IPS-20b (cell line): Measurements from ENCODE around the gene CLDN18.
A peak's percentile ranks its signal among the peaks of the same experiment; 100 is the strongest.

Experiments
- H3K27ac ChIP-seq: one replicate; pipeline ENCODE4 v1.5.1; 2013; ENCODE audit warnings: low read length
- H3K27me3 ChIP-seq: 2 replicates; pipeline ENCODE4 v1.6.1; 2013; ENCODE audit warnings: mild to moderate bottlenecking, low read length, inconsistent platforms; ENCODE audit not compliant: insufficient read depth
- H3K36me3 ChIP-seq: 2 replicates; pipeline ENCODE4 v1.6.1; 2013; ENCODE audit warnings: low read depth, mild to moderate bottlenecking, inconsistent platforms, low read length, moderate library complexity; ENCODE audit not compliant: insufficient read depth
- H3K4me1 ChIP-seq: 2 replicates; pipeline ENCODE4 v1.6.1; 2013; ENCODE audit warnings: mild to moderate bottlenecking, control low read depth, inconsistent platforms, low read length, moderate library complexity; ENCODE audit not compliant: insufficient read depth
- H3K4me3 ChIP-seq: 2 replicates; pipeline ENCODE4 v1.5.1; 2013; ENCODE audit warnings: mild to moderate bottlenecking, low read length, inconsistent platforms
- H3K9ac ChIP-seq: 2 replicates; pipeline ENCODE4 v1.6.1; 2013; ENCODE audit warnings: low read depth, mild to moderate bottlenecking, inconsistent platforms, low read length, moderate library complexity
- H3K9me3 ChIP-seq: 2 replicates; pipeline ENCODE4 v1.6.1; 2013; ENCODE audit warnings: mild to moderate bottlenecking, low read depth, low read length, inconsistent platforms; ENCODE audit not compliant: insufficient read depth

The CLDN18 gene

DNA sequence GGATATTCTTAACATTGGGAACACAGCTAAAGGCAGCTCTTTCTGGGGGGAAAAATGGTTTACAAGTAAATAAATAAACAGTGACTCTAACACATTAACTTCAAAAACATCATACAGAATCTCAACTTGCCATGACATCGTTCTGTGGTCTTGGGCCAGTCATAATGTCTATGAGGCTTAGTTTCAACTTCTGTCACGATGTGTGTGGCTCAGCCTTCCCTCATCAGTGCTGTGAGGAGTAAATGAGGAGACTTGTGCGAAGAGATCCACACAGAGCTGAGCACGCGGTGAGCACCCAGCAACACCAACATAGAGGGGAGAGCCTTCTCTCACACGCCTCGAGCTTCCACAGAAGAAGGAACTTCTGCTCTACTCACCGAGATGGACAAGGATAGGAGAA is 56.4 kb downstream of the CLDN18 start:
- Histone ChIP-seq H3K4me1 (no peaks in the 10 kb centered on the region), H3K9me3 (no peaks in the 10 kb centered on the region), H3K36me3 (peaks cover 75% of the 10 kb centered on the region), H3K27me3 (no peaks in the 10 kb centered on the region), H3K4me3 (no peak overlapping the region), H3K27ac (no peak overlapping the region), H3K9ac (no peak overlapping the region)

DNA sequence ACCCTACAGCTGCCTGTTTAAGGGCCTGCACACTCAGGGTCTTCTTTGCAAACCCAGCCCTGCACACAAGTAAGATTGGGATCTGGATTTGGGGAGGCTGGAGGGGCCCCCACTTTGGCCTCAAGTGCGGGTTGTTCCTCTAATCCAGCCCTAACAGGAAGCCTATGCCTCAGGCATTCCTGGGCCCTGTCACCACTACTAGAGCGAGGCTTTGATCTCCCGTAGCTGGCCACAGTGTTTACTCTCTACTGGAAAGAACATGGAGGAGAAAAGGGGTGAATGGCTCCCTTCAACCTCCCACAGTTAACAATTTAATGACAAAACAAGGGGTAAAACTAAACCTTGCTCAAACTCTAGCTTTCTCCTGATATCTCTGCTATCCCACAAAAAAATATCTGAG is 57.0 kb downstream of the CLDN18 start:
- H3K36me3 ChIP-seq = peaks cover 72% of the 10 kb centered on the region
- no peaks in the 10 kb centered on the region for H3K27me3 ChIP-seq
- no peak overlapping the region for H3K9ac ChIP-seq
- no peak overlapping the region for H3K4me3 ChIP-seq
- no peaks in the 10 kb centered on the region for H3K4me1 ChIP-seq
- no peak overlapping the region for H3K27ac ChIP-seq
- H3K9me3 ChIP-seq = no peaks in the 10 kb centered on the region

DNA sequence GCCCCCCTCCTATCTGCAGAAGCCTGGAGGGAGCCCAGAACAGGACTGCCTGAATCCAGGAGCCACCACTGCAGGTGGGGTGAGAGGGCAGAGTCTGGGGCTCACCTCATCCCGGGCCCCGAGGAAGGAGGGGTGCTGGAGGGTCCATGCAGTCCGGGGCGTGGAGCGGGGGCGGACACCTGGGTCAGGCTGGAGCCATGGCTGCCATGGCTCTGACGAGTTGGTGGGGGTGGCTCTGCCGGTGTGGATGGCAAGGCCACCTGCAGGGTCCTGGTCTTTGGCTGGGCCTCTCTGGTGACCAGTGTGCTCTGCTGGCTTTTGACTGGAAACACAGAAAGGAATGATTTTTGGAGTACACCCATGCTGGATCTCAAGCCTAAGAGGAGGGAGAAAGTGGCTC is 58.1 kb downstream of the CLDN18 start:
- H3K9me3 ChIP-seq = no peaks in the 10 kb centered on the region
- H3K9ac ChIP-seq = no peak overlapping the region
- H3K36me3 ChIP-seq = peaks cover 62% of the 10 kb centered on the region
- no peak overlapping the region for H3K4me3 ChIP-seq
- no peaks in the 10 kb centered on the region; the same call in 1 of the 2 replicates for H3K4me1 ChIP-seq
- no peak overlapping the region for H3K27ac ChIP-seq
- no peaks in the 10 kb centered on the region for H3K27me3 ChIP-seq

DNA sequence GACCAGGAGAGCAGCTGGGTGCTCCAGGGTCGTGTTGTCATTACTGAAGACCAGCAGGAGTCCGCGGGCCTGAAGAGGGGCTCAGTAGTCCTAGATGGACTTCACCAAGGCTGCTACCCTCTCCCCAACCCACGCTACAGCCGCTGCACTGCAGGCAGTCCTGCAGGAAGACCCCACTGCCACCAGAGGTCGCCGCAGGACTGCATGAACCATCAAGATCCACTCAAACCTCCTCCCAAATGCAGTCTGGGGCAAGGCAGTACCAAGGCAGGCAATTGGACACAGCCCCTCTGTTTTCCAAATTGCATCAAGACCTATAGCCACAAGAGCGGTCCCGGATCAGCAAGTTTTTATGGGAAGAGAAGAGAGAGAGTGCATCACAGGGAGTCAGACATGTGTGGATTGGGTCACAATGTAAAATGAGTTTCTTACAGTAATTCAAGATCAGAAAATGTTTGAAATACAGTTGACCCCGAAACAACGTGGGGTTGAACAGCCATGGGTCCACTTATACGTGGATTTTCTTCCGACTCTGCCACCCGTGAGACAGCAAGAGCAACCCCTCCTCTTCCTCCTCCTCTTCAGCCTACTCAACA is 58.7 kb downstream of the CLDN18 start:
- H3K9ac ChIP-seq = no peak overlapping the region
- no peaks in the 10 kb centered on the region for H3K27me3 ChIP-seq
- peaks cover 55% of the 10 kb centered on the region for H3K36me3 ChIP-seq
- no peaks in the 10 kb centered on the region for H3K9me3 ChIP-seq
- H3K4me1 ChIP-seq = no peaks in the 10 kb centered on the region; the same call in 1 of the 2 replicates
- no peak overlapping the region for H3K4me3 ChIP-seq
- H3K27ac ChIP-seq = no peak overlapping the region

DNA sequence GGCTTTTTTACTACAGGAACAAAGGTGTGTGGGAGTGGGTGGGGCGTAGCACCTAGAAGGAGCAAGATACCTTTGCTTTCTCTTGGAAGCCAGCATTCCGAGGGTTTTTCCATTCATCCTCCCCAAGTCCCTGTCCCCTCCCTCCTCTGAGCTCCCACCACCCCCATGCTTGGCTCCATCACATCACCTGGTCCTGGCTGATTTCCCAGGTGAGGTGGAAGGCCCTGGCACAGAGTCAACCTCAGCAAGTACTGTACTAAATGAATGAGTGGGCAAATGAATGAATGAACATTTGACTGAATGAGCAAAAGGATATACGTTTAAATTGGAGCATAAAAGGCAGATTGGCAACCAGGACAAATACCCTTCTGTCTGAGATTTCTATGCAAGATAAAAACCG is 60.0 kb downstream of the CLDN18 start:
- Histone ChIP-seq H3K27me3 (no peaks in the 10 kb centered on the region), H3K9ac (no peak overlapping the region), H3K4me1 (no peaks in the 10 kb centered on the region; the same call in 1 of the 2 replicates), H3K36me3 (peaks cover 42% of the 10 kb centered on the region), H3K27ac (no peak overlapping the region), H3K9me3 (no peaks in the 10 kb centered on the region), H3K4me3 (no peak overlapping the region)

DNA sequence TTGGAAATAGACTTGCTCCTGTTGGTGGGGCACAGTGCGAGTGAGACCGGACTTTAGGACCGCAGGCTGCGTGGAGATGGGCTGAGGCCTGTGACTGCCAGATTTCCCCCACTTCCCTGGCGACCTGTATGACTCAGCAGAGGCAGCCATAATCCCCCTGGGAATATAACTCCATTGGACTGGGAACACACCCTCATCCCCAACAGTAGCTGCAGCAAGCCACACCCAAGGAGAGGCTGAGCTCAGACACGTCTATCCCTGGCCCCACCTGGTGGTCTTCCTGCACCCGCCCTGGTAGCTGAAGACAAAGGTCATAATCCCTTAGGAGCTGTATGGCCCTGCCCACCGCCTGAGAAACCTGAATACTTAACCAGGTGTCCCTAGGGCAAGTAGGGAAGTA is 62.8 kb downstream of the CLDN18 start:
- Histone ChIP-seq H3K4me3 (no peak overlapping the region), H3K4me1 (no peaks in the 10 kb centered on the region; the same call in 1 of the 2 replicates), H3K27ac (no peak overlapping the region), H3K9me3 (no peaks in the 10 kb centered on the region), H3K36me3 (peaks cover 33% of the 10 kb centered on the region), H3K9ac (peak overlapping the region; percentile 36; the same call in 1 of the 2 replicates), H3K27me3 (no peaks in the 10 kb centered on the region)

DNA sequence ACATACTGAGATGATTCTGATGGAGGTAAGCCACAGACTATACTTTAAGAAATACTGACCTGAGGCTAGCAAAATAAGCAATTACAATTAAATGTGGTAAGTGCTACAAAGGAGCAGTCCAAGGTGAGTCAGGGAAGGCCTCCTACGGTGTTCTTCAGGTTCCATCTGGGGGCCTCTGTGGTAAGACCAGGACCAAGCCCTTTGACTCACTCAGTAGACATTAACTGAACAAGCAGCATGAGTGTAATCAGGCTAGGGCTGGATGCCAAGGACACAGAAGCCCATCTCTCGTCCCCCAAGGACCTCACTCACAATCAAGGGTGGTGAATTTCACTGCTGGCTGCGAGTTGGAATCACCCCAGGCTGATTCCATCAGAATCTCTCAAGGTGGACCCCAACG is 68.1 kb downstream of the CLDN18 start:
- H3K4me3 ChIP-seq = no peak overlapping the region
- H3K9me3 ChIP-seq = no peaks in the 10 kb centered on the region
- no peak overlapping the region for H3K27ac ChIP-seq
- no peaks in the 10 kb centered on the region; the same call in 1 of the 2 replicates for H3K4me1 ChIP-seq
- no peak overlapping the region for H3K9ac ChIP-seq
- peaks cover 50% of the 10 kb centered on the region for H3K36me3 ChIP-seq
- no peaks in the 10 kb centered on the region for H3K27me3 ChIP-seq

DNA sequence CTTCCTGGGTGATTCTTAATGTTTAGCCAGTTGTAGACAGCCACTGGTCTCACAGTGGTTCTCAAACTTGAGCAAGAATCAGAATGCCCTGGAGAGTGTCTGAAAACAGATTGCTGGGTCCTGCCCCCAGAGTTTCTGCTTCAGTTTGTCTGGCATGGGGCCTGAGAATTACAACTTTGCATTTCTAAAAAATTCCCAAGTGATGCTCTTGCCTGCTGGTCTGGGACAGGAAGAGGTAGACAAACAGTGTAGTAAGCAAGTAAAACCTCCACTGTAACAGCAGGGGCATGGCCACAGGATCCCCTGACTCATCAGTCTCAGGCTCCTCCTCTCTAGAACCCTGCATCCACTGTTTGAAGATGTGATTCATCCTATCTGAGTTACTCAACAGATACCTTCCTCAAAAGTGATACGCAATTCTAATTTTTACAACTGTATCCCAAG is 69.0 kb downstream of the CLDN18 start:
- no peak overlapping the region for H3K9ac ChIP-seq
- H3K4me1 ChIP-seq = no peaks in the 10 kb centered on the region; the same call in 1 of the 2 replicates
- H3K4me3 ChIP-seq = no peak overlapping the region
- H3K36me3 ChIP-seq = peaks cover 58% of the 10 kb centered on the region
- H3K9me3 ChIP-seq = no peaks in the 10 kb centered on the region
- H3K27ac ChIP-seq = no peak overlapping the region
- H3K27me3 ChIP-seq = no peaks in the 10 kb centered on the region

DNA sequence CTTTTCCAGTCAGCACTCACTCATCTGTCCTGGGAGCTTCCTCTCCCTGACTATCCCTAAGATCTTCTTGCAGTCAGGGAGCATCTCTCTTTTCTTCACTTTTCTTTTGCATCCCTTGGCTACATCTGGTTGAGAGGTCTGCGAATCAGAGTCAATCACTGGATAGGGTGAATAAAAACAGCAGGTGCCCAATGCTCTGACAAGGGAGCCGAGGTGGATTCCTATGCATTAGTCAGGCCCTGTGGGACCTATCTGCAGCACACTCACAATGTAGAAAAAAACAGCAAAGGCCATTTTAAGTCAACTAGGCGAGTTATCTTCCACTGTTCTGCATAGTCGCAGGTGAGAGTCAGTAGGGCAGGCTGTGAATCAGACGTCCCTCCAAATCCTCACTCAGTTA is 69.9 kb downstream of the CLDN18 start:
- Histone ChIP-seq H3K27ac (no peak overlapping the region), H3K4me3 (no peak overlapping the region), H3K36me3 (peaks cover 66% of the 10 kb centered on the region), H3K4me1 (no peaks in the 10 kb centered on the region; the same call in 1 of the 2 replicates), H3K27me3 (no peaks in the 10 kb centered on the region), H3K9ac (no peak overlapping the region), H3K9me3 (no peaks in the 10 kb centered on the region)

DNA sequence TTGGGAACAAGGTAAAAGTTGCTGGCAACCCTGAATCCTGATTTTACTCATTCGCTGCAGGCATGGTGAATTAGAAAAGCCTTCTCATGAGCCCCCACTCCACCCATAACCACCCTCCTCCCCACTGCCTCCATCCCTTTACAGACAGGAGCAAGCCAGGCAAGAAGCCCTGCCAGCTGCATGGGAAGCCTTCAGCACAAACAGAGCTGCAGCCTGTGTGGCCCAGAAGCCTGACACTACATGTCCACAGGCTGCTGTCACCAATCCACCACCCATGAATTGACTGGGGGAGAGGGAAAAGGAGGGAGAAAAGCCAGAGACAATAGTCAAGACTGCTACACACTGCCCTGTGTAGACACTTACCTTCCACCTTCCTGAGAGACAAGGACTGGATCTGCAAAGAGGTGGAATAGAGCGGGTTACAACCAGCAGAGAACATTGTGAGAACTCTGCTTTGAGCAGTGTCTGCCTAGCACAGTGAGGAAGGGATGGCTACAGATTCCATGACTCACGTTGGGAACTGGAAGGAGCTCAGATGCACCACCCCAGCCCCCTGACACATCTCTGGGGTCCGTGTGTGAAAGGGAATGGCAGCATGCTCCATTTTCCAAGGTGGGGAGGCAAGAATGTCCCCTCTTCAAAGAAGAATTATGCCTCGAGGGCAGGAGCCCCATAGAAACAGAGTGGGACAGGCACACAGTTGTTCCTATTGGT is 71.6 kb downstream of the CLDN18 start:
- Histone ChIP-seq H3K4me3 (no peak overlapping the region), H3K27me3 (no peaks in the 10 kb centered on the region), H3K27ac (no peak overlapping the region), H3K9me3 (no peaks in the 10 kb centered on the region), H3K36me3 (peaks cover 62% of the 10 kb centered on the region), H3K9ac (no peak overlapping the region), H3K4me1 (no peaks in the 10 kb centered on the region; the same call in 1 of the 2 replicates)

DNA sequence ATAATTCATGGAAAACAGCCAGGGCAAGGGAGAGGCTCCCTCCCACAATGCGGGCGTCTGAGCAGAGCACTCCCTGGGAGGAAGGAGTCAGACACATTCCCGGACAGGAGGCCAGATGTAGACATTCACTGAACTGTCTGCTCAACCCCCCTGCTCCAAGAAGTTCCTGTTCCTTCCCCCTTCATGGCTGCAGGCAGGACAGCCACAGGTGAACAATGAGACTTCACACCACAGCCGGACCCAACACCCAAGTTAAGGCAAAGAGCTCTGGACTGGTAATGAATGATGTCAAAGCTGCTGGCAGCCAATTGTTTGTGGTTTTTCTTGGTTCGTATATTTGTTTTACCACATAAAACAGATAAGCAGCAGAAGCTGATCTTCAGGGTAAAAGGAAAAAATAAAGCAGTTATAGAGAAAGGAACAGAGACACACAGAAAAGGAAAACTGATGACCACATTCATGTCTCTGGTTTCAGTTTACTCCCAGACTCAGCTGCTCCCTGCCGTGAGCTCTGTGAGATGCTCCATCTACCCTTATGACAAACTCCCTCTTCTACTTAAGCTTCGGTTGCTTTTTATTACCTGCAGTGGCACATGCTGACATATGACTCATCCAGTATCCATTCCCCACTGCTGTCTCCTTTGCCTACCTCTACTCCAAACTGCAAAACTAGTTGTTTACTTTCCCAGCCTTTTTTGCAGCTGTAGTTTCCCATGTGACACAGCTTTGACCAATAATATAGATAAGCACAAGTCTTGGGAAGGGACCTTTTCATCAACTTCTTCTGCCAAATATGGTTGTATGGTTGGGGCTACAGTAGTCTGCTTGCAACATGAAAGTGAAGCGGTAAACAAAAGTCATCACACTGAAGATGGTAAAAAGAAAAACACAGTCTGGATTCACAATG is 72.4 kb downstream of the CLDN18 start:
- Histone ChIP-seq H3K27ac (no peak overlapping the region), H3K9ac (0 out of 2 replicates have a peak overlapping the region, but pooled peaks have one; percentile 11)

More for the DNA sequence above, 72.4 kb downstream of the CLDN18 start:
- Histone ChIP-seq H3K36me3 (peaks cover 63% of the 10 kb centered on the region), H3K4me1 (no peaks in the 10 kb centered on the region; the same call in 1 of the 2 replicates), H3K9me3 (no peaks in the 10 kb centered on the region), H3K27me3 (no peaks in the 10 kb centered on the region), H3K4me3 (no peak overlapping the region)
